Measurements from ENCODE around the gene PDK2.
A peak's percentile ranks its signal among the peaks of the same experiment; 100 is the strongest.

PDK2 gene

DNA sequence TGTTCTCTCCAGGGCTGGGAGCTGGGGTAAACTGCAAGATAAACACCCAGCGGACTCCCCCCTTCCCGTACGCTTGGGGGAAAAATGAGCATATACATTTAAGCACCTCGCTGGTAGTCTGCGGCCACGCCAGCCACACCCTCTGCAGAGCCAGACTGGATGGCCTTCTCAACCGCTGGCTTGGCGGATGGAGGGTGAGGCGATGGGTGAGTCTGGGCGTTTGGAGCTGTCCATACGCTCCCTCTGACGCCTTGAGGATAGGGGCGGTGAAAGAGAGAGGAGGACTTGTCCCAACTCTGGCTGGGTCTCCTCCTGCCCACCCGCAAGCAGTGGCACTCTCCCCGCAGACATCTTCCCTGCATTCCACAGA is 38.2 kb upstream of the PDK2 start:
- Histone ChIP-seq H3K27ac (peak overlapping the region in 17 of 21 experiments; percentile 52 to 94 (median 85)), H3K4me3 (peak overlapping the region; percentile 62 to 88 (median 78))

DNA sequence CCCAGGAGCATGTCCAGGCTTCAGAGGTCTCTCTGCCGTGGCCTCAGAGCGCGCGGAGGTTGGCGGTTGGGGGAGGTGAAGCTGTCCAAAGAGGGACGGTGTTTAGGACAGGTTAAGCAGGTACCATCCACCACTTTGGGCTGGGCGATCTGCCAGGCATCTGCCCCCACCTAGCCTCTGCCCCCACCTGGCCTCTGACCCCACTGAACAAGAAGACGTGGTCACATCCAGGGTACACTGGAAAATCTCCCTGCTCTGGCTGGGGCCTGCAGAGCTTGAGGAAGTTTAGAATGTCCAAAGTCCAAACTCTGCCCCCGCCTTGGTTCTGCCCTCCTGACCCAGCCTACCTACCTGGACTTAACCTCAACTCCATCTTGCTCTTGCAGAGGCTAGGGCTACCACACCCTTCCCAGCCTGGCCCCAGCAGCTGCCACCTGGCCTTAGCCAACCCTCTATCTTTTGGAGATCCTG is 37.6 kb upstream of the PDK2 start:
- H3K4me3 ChIP-seq = peak overlapping the region in 5 of 7 experiments; percentile 62 to 83 (median 78)
- H3K27ac ChIP-seq = peak overlapping the region in 12 of 21 experiments; percentile 40 to 94 (median 87)

DNA sequence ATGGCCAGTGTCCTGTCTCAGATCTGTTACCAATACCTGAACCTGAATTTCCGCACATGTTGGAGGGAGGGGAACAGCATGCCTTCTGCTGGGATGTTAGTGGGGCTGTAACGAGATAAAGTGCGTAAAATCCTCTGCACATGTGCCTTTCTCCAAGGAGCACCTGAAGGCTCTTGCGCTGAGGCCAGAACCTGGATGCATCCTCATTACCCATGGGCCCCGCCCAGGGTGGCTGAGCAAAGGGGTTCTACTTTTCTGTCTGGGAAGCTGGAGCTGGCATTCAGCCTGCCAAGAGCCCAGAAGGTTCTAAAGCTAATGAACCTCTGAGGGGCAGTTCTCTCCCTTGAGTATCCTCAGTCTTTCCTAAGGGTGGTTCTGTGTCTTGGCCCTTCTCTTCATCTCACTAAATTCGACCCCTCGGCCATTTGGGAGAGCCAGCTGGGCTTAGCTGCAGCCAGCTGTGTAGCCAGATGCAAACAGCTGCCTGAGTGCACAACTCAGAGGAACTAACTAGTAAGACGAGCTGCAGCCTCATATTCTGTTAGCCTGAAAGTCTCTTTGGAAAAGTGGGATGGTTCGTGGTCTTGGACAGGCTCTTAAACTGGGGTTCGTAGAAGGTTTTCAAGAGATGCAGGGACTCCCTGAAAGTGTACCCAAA is 36.7 kb upstream of the PDK2 start:
- peak overlapping the region in 11 of 21 experiments; percentile 3 to 94 (median 63) for H3K27ac ChIP-seq
- peak overlapping the region in 4 of 7 experiments; percentile 71 to 83 (median 78) for H3K4me3 ChIP-seq

DNA sequence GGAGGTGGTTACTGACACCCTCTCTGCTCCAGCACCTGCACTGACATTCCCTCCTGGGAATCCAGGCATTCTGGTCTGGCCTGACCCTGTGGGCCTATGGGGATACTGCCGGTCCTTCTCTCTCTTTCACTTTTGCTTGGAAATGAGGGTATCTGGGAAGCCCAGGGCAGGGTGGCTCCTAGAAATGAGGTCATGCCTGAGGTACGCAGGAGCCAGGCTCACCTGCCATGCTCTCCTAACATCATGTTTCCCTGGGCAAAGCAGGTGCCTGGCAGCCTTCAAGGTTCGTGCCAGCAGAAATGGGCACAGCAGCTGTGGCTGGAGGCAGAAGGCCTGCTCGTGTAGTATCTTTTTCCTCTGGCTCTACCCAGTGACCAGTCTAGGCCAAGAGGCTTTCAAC is 35.9 kb upstream of the PDK2 start:
- Histone ChIP-seq H3K4me3 (peak overlapping the region in 1 of 7 experiments; percentile 5), H3K27ac (peak overlapping the region in 15 of 21 experiments; percentile 3 to 85 (median 56))

DNA sequence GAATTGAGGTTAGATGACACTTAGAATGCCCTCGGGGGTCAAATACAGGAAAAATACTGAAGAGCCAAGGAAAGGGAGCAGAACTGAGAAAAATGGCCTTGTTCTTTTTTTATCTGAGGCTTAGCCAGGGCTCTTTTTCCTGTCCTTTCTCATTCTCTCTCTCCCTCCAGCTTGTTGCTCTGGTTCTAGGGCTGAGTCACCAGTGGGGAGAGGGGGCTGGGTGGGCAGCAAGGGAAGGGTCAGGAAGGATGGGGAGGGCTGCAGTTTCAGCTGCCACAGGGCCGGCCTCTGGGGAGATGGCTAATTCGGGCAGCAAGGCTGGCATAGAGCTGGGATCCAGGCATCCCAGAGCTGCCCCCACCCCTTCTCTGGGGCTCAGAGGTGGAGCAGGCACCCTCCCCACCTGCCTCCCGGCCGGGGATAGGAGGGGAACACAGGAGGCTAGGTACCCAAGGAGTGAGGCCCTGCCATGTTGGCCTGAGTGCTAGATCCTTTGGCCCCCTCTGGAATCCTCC is 35.3 kb upstream of the PDK2 start:
- Histone ChIP-seq H3K27ac (peak overlapping the region in 13 of 21 experiments; percentile 3 to 85 (median 50)), H3K4me3 (peak overlapping the region in 1 of 7 experiments; percentile 5)

DNA sequence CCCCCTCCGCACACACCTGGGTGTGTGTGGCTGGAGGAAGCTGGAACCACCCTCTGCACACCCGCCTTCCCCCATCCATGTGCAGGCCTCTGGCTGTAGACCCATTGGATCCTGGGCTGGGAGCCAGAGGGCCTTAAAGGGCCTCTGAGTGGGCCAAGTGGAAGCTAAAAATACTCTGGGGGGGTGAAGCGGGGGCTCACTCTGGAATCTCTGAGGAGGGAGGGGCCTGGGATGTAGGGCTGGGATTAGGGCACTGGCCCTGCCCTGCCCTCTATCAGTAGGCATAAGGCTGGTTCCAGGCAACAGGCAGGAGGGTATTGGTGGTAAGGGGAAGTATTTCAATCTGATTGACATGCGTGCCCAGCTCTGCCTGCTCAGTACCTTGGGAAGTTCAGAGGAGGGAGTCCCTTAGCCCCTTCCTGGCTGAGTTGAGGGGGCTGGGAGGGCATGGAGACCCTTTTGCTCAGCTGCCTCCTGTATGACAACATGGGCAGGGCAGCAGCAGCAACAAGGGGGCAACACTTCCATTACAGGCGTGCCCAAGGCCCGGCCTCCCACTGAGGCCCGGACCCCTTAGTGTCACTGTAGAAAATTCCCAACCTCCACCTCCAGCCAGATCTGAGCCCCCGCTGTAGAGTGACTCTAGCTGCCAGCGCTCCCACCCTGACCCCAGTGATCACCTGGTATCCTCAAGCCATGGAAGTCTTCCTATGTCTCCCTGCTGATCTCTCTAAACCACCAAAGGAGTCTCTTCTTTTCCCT is 34.0 kb upstream of the PDK2 start:
- peak overlapping the region in 1 of 7 experiments; percentile 24 for H3K4me3 ChIP-seq
- H3K27ac ChIP-seq = peak overlapping the region in 14 of 21 experiments; percentile 16 to 90 (median 74)

DNA sequence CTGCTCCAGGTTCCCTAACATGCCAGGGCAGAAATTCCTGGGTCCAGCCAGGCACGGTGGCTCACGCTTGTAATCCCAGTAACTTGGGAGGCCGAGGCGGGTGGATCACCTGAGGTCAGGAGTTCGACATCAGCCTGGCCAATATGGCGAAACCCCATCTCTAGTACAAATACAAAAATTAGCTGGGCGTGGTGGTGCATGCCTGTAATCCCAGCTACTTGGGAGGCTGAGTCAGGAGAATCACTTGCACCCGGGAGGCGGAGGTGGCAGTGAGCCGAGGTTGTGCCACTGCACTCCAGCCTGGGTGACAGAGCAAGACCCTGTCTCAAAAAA is 33.5 kb upstream of the PDK2 start:
- peak overlapping the region in 15 of 21 experiments; percentile 16 to 90 (median 70) for H3K27ac ChIP-seq
- H3K4me3 ChIP-seq = peak overlapping the region in 1 of 7 experiments; percentile 24

DNA sequence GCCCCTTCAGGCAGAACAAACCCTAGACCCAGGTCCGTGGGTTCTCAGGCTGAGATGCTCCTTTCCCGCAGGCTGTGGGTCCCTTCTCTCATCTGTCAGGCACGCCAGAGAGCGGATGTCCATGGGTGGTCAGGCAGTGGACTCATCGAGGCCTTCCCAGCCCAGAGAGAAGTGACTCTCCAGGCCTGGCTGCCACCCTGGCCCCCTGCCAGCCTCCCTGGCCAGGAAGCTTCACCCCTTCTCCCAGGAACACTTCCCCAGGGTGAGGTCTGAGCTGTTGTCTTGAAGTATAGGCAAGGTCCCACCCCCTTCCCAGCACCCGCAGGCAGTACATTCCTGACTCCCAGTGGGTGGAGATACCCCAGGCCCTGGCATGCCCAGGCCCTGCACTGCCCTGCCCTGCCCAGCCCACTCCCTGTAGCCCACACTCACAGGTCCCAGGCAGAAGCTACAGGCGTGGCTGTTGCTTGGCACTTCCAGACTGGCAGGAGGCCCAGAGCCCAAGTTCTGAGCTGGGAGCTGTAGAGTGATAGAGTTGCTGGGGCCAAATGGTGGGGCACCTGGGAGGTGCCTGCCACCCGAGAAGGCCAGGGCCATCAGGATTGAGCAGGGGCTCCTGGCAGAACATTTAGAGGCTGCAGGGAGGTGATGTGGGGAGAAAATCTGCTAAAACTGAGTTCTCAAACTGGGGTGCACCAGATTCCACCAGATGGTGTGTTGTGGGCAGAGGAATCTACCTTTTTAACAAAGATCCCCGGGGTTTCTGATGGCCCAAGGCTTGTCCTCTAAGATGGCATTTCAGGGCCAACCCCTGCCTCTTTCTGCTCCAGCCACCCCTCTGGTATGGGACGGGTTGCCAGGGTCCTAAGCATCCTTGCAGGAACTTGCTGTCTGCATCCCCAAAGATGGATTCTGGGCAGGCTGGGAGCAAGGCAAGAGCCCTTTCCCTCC is 32.6 kb upstream of the PDK2 start:
- H3K27ac ChIP-seq = peak overlapping the region in 16 of 21 experiments; percentile 17 to 90 (median 82)
- H3K4me3 ChIP-seq = peak overlapping the region in 1 of 7 experiments; percentile 24

DNA sequence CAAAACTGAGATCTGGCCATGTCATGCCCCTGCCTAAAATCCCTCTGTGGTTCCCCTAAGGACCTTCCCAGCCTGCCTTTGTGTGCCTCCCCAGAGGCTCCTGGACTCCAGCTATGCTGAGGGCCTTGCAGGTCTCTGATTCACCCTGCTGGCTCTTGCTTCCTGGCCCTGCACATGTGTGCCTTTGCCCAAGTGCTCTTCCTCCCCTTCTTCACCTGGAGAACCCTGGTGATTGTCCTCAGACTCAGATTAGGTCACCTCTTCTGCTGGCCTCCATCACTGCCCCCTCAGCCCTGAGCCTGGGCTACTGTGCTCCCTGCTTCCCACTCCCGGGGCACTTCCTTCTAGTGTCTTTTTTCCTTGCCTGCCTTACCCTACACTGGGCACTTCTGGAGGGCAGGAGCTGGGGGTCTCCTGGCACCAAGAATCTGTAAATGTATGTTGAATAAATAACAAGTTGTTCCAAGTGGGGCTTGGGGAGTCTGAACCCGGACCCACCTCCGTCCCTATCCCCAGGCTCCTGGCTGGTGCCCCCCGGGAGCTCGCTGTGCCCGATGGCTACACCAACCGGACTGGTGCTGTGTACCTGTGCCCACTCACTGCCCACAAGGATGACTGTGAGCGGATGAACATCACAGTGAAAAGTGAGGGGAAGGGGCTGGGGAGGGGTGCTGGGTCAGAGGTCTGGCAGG is 31.4 kb upstream of the PDK2 start:
- H3K27ac ChIP-seq = peak overlapping the region in 20 of 21 experiments; percentile 5 to 90 (median 80)
- no peak overlapping the region for H3K4me3 ChIP-seq

DNA sequence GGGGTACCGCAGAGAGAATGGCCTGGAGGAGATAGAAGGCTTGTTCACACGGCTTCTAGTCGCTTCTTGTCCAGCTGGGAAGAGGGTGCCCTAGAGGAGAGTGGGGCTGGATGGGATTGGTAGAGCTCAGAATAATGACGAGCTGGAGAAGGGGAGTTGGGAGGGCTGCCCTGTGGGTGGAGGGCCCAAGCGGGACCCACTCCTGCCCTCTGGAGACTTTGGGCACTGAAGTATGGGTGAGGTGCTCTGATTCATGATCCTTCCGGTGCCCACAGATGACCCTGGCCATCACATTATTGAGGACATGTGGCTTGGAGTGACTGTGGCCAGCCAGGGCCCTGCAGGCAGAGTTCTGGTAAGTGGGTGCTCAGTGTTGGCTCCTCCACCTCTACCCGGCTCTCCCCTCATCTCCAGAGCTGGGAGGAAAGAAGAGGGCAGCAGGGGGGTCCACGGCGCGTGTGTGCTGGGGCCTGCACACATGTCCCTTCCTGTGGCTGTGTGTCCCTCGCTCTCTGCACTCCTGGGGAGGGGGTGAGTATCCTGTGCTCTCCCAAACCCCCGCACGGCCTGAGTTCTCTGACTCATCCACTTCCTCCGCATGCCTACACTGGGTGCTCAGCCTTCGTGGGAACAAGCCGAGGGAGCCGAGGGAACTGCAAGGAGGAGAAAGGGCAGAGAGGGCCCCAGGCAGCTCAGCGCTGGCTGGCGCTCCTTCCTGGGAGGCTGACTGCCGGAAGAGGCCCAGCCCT is 30.7 kb upstream of the PDK2 start:
- H3K27ac ChIP-seq = peak overlapping the region; percentile 5 to 90 (median 78)
- H3K4me3 ChIP-seq = no peak overlapping the region

DNA sequence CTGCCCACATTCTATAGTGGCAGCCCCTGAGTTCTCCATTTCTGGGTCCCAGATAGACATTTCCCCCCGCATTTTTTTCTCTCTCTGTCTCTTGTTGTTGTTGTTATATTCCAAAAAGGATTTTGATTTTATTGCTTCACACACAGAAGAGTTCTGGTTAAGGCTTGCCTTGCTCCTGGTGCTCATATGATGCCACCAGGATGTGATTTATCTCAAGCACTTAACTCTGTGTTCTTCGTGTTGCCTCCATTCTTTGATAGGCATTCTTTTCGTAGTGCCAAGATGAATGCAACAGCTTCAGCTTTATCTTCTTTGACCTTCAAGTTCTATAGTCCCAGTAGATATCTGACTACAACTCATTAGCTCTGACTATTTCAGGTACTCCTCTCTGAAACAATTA is 30.1 kb upstream of the PDK2 start:
- Histone ChIP-seq H3K27ac (peak overlapping the region in 19 of 21 experiments; percentile 5 to 90 (median 81)), H3K4me3 (no peak overlapping the region)

DNA sequence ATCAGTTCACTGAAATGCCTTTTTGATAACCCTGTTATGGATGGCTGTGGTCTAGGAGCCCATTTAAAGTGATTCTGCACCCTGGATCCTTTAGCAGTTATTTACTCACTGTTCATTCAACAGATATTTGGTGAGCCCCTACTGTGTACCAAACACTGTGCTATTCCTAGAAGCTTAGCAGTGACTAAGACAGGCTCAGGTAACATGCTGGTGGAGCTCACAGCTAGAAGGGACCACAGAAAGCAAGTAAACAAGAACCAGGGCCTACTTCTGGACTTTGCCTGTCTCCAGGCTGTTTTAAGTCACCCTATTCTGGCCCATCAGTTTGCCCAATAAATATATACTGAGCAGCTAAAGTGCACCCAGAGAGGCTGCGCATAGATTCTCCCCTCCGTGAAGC is 28.2 kb upstream of the PDK2 start:
- Histone ChIP-seq H3K27ac (no peak overlapping the region), H3K4me3 (no peak overlapping the region)

DNA sequence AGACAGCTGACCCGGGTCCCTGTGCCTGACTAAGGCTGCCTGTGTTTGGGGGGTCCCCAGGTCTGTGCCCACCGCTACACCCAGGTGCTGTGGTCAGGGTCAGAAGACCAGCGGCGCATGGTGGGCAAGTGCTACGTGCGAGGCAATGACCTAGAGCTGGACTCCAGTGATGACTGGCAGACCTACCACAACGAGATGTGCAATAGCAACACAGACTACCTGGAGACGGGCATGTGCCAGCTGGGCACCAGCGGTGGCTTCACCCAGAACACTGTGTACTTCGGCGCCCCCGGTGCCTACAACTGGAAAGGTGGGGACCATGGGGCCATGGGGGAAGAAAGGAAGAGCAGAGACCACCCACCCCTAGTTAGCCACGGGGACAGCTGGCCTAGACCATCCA is 27.2 kb upstream of the PDK2 start:
- Histone ChIP-seq H3K27ac (no peak overlapping the region), H3K4me3 (no peak overlapping the region)

DNA sequence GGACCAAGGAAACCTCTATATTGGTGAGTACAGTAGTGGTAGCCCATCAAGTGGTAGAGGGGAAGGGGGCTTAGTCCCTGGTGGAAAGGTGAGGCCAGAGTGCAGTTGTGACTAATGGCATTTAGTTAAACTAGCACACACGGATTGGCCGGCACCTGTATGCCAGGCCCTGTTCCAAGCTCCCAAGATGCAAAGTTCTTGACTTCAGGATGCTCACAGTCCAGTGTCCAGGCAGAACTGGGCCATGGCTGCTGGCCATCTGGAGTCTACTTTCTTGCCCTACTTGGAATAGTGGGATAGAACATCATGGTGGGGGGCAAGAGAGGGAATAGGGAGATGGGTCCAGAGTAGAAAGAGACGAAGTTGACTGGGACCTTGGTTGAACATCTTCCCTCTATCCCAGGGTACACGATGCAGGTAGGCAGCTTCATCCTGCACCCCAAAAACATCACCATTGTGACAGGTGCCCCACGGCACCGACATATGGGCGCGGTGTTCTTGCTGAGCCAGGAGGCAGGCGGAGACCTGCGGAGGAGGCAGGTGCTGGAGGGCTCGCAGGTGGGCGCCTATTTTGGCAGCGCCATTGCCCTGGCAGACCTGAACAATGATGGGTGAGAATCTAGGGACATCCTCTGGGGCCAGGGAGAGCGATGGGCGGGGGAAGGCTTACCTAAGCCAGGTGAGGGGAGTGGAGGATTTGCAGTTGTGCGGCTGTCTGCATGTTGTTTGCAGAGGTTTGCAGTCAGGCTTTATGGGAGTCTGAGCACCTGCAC is 24.1 kb upstream of the PDK2 start:
- Histone ChIP-seq H3K27ac (no peak overlapping the region), H3K4me3 (no peak overlapping the region)

DNA sequence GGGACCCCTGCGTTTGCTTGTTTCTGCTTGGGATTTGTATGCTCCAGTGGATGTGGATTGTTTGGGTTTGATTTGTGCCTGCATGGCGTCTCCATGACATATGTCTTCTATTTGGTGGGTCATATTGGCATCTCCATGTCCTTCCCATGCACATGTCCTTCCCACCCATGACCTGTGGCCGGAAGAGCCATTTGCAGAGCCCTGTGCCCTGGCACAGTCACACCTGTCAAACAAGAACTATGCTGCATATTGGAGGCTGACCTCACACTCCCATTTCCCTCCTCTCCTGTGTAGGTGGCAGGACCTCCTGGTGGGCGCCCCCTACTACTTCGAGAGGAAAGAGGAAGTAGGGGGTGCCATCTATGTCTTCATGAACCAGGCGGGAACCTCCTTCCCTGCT is 23.5 kb upstream of the PDK2 start:
- no peak overlapping the region for H3K4me3 ChIP-seq
- H3K27ac ChIP-seq = no peak overlapping the region

DNA sequence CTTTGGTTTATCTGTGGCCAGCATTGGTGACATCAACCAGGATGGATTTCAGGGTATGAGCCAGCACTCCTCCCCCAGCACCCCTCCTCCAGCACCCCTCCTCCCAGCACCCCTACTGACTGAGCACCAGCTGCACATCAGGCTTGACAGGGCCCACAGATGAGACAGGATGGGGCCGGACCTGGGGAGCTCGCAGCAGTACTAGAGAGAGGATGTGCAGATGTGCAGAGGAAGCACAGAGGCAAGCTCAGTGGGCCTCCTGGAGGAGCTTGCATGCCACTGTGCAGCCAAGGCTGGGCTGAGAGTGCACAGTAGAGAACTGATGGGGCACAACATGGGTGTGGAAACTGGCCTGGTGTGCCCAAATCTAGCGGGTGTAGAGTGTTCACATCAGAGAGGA is 23.0 kb upstream of the PDK2 start:
- H3K27ac ChIP-seq = no peak overlapping the region

DNA sequence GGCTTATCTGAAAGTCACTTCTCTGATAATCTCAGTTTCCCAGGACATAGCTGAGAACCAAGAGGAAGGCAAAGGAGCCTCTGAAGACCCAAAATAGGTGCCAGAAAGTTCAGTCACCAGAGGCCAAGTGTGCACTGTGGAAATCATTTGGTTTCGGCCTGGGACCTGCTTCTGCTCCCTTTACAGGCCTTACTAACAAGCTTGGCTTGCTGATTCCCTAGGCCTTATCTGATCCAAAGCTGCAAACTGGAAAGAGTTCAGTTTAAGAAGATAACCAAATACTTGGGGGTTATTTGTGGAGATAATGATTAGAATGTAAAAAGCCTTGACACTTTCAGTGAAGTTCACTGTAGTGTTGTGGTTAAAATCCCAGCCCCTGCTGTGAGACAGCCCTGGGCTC is 22.2 kb upstream of the PDK2 start:
- Histone ChIP-seq H3K27ac (no peak overlapping the region), H3K4me3 (no peak overlapping the region)

More for the DNA sequence above, 23.0 kb upstream of the PDK2 start:
- H3K4me3 ChIP-seq = no peak overlapping the region

DNA sequence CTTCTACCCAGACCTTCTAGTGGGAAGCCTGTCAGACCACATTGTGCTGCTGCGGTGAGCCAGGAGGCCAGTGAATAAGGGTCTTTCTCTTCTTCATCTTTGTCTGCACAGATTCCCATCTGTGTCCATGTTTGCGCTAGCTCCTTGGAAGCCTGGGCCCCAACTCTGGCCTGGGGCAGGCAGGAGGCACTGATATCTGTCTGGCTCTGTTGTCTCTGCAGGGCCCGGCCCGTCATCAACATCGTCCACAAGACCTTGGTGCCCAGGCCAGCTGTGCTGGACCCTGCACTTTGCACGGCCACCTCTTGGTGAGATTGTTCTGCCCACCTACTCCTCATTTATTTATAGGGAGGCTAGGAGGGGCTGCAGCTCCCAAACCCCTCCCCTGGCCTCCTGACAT is 20.9 kb upstream of the PDK2 start:
- Histone ChIP-seq H3K4me3 (no peak overlapping the region), H3K27ac (no peak overlapping the region)

All from skin epidermis (tissue), 12 donors.